Body of pancreas (tissue), 4 donors: Measurements from ENCODE around the gene KLHL11.

Experiments
- POLR2A ChIP-seq, 3 donors: fragments of 450-650 bp; IDR thresholded peaks; one replicate each; pipeline ENCODE4 v1.6.1; 2016; ENCODE audit warnings: antibody characterized with exemption in 3 of 3, mild to moderate bottlenecking in 2 of 3
- TF ChIP-seq, protein P1 (sequence below), 7 experiments: fragments of 450-650 bp in 4 of 7; fragments of 200-600 bp in 3 of 7; sonication (generic) in 3 of 7; IDR thresholded peaks; one replicate each; pipeline ENCODE4 v1.5.1; 2016 to 2019; ENCODE audit warnings: antibody characterized with exemption in 7 of 7

DNA sequence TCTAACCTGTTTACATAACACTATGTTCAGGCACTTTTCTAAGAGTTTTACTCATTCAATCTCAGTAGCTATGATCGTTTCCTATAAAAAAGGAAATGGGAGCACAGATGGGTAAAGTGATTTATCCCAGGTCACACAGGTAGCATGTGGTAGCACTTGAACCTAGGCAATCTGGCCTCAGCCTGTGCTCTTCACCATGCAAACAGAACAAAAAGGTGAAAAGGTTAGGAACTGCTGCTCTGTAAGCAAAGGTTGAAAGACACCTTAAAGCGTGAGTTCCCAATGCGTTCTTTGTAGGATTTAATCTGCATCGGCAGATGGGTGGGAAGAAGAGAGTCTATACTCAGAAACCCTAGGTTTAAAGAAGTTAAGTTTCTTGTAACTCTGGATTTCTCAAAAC is 14.9 kb upstream of the KLHL11 start:
- TF ChIP-seq POLR2A (IDR thresholded peaks at IDR 0.05), result no peak
- TF ChIP-seq, protein P1, sequence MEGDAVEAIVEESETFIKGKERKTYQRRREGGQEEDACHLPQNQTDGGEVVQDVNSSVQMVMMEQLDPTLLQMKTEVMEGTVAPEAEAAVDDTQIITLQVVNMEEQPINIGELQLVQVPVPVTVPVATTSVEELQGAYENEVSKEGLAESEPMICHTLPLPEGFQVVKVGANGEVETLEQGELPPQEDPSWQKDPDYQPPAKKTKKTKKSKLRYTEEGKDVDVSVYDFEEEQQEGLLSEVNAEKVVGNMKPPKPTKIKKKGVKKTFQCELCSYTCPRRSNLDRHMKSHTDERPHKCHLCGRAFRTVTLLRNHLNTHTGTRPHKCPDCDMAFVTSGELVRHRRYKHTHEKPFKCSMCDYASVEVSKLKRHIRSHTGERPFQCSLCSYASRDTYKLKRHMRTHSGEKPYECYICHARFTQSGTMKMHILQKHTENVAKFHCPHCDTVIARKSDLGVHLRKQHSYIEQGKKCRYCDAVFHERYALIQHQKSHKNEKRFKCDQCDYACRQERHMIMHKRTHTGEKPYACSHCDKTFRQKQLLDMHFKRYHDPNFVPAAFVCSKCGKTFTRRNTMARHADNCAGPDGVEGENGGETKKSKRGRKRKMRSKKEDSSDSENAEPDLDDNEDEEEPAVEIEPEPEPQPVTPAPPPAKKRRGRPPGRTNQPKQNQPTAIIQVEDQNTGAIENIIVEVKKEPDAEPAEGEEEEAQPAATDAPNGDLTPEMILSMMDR (IDR thresholded peaks at IDR 0.05), result no peak
